AG08395 (cell line): ENCODE data around the gene ACTL10.
"Not testable (repeated sequence)": the region's sequence is repeated elsewhere in the genome, so short reads cannot be mapped to it uniquely, and the experiment has no call there.

Experiments used
- DNase-seq: peaks from one replicate; pipeline ENCODE4 v3.0.0; 2012; ENCODE audit warnings: mixed read lengths, low spot score

The ACTL10 gene

GRCh38 chr20:33666293-33667244 lies at the start of gene ACTL10:
ACTL10 (plus strand) TSS chr20:33666943; CDS start chr20:33667498, 555 bp downstream.
- DNase-seq: peak; percentile 97

DNA sequence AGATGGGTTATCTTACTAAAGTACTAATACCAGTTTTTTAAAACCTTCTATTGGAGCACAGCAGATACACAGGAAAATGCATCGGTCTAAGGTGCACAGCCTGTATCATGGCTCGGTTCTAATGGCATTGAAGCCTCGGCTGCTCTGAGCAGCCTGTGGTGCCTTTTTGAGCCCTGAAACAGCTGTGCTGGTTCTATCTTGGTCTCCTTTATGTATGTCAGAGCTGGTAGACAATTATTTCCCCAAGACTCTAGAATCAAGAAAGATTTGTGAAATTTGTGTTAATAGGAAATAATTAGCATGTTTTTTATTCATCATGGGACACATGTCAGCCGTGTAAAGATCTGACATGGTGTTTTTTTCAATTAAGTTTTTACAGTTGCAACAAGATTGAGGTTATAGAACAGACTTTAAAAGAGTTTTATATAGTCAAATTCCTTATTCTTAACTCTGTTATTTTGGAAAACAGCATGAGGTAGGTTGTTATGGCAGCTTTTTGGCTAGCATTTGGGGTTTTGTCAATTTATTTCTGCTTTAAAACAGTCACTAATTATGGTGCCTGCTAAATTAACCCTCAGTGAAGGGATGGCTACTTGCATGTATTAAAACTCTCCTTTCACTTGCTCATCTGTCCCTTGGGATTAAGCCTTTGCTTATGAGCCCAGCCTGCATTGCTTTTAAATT lies 44.9 kb upstream of the ACTL10 start:
- DNase-seq: no peak

- no peak for DNase-seq
Measured at GRCh38 chr20:33622705-33623365, 43.9 kb upstream of the ACTL10 start.

DNA sequence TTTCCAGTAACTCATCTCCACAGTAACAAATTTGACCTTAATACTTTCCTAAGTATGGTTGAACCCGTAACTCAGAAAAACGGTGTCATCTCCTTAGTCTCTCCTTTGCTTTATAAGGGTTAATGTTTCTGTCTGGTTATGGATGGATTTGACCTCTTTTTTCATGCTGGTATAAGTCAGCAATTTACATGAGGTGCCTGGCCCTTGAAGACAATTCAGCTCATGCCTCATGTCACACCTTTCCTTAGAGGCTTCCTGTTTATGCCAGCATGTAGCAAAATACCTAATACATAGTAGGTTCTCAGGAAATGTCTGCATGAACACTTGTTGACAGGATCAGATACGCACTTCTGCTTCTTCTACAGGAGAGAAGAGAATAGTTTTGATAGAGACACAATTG lies 42.3 kb upstream of the ACTL10 start:
- DNase-seq: no peak

- DNase-seq: no peak
Measured at GRCh38 chr20:33626190-33626589, 40.6 kb upstream of the ACTL10 start.

GRCh38 chr20:33627577-33628216 lies 39.0 kb upstream of the ACTL10 start:
- DNase-seq: no peak

- no peak for DNase-seq
Measured at GRCh38 chr20:33629533-33629932, 37.2 kb upstream of the ACTL10 start.

- no peak for DNase-seq
Measured at GRCh38 chr20:33629979-33630378, 36.8 kb upstream of the ACTL10 start.

DNA sequence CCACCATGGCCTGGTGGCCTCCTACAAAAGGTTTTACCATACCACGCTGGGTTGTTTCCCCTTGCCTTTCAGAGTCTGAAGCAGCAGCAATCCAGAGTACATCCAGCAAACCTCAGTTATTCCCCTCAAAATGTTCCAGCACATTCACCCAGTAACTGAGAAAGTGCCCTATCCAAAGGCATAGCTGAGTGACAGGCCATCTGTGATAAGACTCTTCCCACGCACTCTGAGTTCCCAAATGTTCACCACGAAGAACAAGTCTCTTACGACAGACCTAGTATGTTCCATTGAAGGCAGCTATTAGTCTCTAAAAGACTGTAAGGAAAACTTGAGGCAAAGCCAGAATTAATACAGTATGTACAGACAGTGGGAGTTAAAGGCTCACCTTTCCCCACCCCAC lies 36.2 kb upstream of the ACTL10 start:
- DNase-seq: no peak

DNA sequence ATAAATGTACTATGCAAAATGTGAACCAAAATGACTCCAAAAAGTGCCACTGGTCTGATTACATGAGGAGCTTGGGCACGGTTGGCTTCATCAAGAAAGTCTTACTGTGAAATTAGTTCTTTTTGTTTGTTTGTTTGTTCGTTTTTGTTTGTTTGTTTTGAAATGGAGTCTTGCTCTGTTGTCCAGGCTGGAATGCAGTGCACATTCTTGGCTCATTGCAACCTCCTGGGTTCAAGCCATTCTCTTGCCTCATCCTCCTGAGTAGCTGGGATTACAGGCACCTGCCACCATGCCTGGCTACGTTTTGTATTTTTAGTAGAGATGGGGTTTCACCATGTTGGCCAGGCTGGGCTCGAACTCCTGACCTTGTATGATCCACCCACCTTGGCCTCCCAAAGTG lies 34.8 kb upstream of the ACTL10 start:
- not testable (repeated sequence) for DNase-seq

DNA sequence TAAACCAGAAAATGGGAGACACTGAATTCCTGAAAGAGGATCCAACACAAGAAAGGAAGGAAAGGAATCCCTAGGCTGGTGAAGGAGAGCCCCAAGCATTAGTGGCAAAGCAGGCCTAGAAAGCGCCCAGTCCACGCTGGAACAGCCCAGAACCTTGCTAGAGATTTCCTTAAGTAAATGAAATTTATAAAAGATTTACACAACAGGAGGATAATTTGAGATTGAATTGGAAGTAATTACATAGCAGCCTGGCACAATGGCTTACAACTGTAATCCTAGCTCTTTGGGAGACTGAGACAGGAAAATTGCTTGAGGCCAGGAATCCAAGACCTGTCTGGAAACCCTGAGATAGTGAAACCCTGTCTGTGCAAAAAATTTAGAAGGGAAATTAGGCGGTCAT lies 31.4 kb upstream of the ACTL10 start:
- no peak for DNase-seq

GRCh38 chr20:33636776-33637175 lies 30.0 kb upstream of the ACTL10 start:
- no peak for DNase-seq

- no peak for DNase-seq
Measured at GRCh38 chr20:33640287-33640686, 26.5 kb upstream of the ACTL10 start.

- DNase-seq: no peak
Measured at GRCh38 chr20:33644313-33645071, 22.3 kb upstream of the ACTL10 start.

- DNase-seq: no peak
Measured at GRCh38 chr20:33645072-33645358, 21.7 kb upstream of the ACTL10 start.

DNA sequence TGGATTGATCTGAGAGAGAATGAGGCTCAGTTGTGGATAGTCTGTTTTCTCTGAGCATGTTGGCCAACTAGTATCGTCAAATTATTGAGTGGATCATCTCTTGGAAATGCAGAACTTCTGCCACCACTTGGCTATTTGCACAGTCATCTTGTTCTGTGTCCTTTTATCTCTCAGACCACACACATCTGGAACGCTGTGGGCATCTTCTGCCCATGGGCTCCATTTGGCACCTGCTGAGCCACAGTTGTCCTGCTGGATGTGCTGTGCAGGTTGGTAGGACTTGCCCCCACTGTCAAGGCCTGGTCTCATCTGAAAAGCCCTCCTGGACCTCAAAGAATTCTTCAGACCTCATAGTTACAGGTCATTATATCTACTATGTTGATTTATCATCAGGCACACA lies 21.3 kb upstream of the ACTL10 start:
- DNase-seq: no peak

DNA sequence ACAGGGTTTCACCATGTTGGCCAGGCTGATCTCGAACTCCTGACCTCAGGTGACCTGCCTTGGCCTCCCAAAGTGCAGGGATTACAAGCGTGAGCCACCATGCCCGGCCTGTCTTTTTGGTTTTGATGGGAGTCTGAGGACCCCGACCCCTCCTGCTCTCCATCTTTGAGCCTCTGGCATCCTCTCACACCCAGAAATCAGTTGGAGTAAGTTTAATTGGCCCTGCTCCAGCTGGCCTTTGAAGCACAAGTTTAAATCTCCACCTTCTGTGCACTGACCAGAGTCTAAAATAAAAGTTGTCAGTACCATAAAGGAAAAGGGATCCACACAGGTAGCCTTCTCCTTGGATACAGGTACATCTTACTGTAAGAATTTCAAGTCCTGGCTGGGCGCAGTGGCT lies 20.6 kb upstream of the ACTL10 start:
- no peak for DNase-seq

DNA sequence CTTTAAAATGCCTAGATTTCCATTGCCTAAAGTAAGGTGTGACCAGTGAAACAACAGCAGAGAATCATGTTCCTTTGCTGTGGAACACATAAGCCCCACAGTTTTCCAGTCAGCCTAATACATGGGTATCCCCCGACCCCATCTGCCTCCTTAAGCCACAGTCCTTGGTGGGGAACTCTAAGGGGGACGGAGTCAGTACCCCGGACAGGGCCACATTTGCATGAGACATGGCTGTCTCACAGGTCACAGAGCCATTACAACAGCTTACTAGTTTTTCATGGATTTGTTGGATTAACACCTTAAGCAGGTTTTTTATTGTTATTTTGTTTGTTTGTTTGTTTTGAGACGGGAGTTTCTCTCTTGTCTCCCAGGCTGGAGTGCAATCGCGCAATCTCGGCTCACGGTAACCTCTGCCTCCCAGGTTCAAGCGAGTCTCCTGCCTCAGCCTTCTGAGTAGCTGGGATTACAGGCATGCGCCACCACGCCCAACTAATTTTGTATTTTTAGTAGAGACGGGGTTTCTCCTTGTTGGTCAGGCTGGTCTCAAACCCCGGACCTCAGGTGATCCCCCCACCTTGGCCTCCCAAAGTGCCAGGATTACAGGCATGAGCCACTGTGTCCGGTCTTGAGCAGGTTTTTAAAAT lies 19.7 kb upstream of the ACTL10 start:
- not testable (repeated sequence) for DNase-seq

DNA sequence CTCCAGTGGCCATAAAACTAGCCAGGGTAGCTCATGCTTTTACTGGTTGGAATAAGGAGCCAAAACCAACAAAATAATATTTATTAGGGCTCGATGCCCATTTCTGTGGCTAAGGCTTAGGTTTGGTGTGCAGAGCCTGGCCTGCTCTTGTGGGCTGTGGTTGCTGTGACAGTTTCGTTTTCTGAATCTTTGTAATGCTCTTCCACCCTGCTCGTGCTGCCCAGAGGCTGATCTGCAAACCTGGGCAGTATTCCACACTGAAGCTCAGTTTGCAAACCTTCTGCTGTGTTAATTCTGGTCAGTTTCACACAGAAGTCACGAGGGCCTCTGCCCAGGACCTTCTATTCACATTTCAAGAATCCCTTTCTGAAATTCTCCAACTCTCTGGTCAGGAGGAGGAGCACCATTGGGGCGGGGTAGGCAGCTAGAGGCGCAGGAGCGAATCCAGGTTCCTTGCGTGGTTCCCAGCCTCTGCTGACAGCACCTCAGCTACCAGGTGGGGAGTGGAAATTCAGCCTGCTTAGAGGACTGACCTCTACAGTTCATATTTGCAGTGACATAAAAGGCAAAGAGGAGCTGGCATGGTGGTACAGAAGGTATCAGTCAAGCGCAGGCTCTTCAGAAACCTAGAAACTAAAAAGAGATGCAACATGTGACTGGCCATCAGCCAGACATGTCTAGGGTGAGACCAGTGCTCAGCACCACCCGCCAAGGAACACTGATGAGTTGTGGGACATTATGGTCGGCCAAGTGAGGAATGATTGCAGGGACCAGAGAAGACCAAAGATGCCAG lies 18.9 kb upstream of the ACTL10 start:
- DNase-seq: peak; percentile 79

GRCh38 chr20:33648396-33649004 lies 18.2 kb upstream of the ACTL10 start:
- DNase-seq: peak; percentile 38
